Tibial nerve (tissue), 4 donors: ENCODE results near the gene MAGI2. TPM values are rescaled to one million over a fixed set of nuclear protein-coding genes. Genes with fewer than 3 reads are reported as not detected.

Source experiments
- DNase-seq, 2 donors: peaks; one replicate each; pipeline ENCODE4 v3.0.0-alpha.2; 2019; ENCODE audit warnings: low spot score in 2 of 2
- H3K27ac ChIP-seq, 4 donors: fragments of 200-600 bp; sonication (generic) in 3 of 4; one replicate each; pipeline ENCODE4 v1.5.1; 2017 to 2019; ENCODE audit warnings: mild to moderate bottlenecking in 1 of 4
- H3K27me3 ChIP-seq, 2 donors: fragments of 200-600 bp; sonication (generic) in 1 of 2; one replicate each; pipeline versions ENCODE4 v1.5.1 to v1.6.0; 2017 to 2019
- H3K36me3 ChIP-seq, 3 donors: fragments of 200-600 bp; sonication (generic); one replicate each; pipeline ENCODE4 v1.5.1; 2018 to 2019
- H3K4me1 ChIP-seq, 4 donors: fragments of 200-600 bp; sonication (generic) in 3 of 4; one replicate each; pipeline ENCODE4 v1.5.1; 2017 to 2019
- H3K4me3 ChIP-seq, 4 donors: fragments of 200-600 bp; sonication (generic) in 3 of 4; one replicate each; pipeline ENCODE4 v1.5.1; 2017 to 2019; ENCODE audit warnings: mild to moderate bottlenecking in 1 of 4, moderate library complexity in 1 of 4
- H3K9me3 ChIP-seq, 4 donors: fragments of 200-600 bp; sonication (generic) in 3 of 4; one replicate each; pipeline ENCODE4 v1.5.1; 2017 to 2019
- EP300 ChIP-seq, 2 donors: sonication (generic); formaldehyde crosslinking; IDR thresholded peaks; one replicate each; pipeline ENCODE4 v1.6.1; 2017; ENCODE audit warnings: antibody characterized with exemption in 2 of 2, mild to moderate bottlenecking in 1 of 2
- POLR2A ChIP-seq, 2 donors: fragments of 450-650 bp; IDR thresholded peaks; one replicate each; pipeline ENCODE4 v1.6.1; 2017; ENCODE audit warnings: antibody characterized with exemption in 2 of 2, mild to moderate bottlenecking in 2 of 2, moderate library complexity in 2 of 2
- WGBS, 2 donors: methylation state at CpG; one replicate each; pipeline ENCODE4 v1.1.5; 2018; 5-methylcytosine and 5-hydroxymethylcytosine counted together
- total RNA-seq, 4 donors: library from RNA; depleted of rRNA; stranded (reverse); fragments of >200 nt; gene quantifications; one replicate each; pipeline ENCODE4 v1.1.0, GENCODE V29; 2016
- TF ChIP-seq, protein P1 (sequence below), 5 experiments: fragments of 200-600 bp in 3 of 5; fragments of 450-650 bp in 2 of 5; sonication (generic) in 3 of 5; IDR thresholded peaks; one replicate each; pipeline ENCODE4 v1.5.1; 2016 to 2019; ENCODE audit warnings: antibody characterized with exemption in 5 of 5, mild to moderate bottlenecking in 3 of 5, moderate library complexity in 2 of 5

The MAGI2 gene
- total RNA-seq, 4 donors from 2014 or later = 33.6 to 58.2 (median 55.6) TPM

DNA sequence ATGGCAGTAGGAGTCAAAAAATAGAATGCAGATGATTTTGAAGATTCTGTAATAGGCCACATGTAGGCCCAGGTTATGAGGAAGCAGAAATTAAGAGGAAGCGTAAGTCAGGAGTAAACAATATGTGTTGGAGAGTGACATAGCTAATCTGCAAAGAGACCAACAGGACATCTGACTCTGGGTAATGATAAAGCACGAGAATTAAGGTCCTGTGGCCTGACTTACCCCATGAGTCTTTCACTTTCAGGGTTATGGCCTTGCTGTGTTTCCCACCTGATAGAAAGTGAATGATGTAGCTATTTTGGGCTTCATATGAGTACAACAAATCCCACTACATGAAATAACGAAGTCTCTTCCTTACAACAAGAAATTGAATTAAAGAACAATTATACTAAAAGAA is 393.0 kb downstream of the MAGI2 start:
- H3K4me1 ChIP-seq = peaks cover 0 to 4% (median 0%) of the 10 kb centered on the region in 4 donors

DNA sequence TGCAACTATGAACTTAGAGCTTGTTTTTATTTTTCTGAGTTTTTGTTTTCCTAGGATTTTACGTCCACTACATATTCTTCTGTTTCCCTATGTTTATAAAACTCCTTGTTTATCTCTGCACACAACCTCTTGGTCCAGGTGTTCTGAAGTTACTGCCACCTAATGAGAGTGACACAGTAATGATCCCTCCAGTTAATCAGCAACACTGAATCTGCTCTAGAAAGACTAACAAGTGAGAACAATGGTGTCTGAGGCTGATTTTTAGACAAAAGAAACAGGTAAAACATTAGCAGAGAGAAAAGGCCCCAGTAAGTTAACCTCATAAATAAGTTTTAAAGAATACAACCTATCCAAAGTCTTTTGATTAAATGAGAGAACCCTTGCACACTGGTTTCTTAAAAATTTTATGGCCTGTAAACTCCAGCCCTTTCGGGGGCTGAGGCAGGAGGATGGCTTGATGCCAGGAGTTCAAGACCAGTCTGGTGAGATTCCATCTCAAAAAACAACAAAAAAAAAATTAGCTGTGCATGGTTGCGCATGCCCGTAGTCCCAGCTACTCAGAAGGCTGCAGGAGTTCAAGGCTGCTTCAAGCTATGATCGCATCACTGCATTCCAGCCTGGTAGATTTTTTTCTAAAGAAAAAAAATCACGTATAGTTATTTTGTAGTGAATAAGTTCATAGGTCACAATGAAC is 397.6 kb downstream of the MAGI2 start:
- Histone ChIP-seq H3K27ac (no peak overlapping the region), H3K27me3 (no peaks in the 10 kb centered on the region), H3K4me3 (no peak overlapping the region), H3K36me3 (no peaks in the 10 kb centered on the region), H3K4me1 (peaks cover 0 to 4% (median 0%) of the 10 kb centered on the region in 4 donors), H3K9me3 (no peaks in the 10 kb centered on the region)
- DNase-seq = no peak
- TF ChIP-seq, protein P1, sequence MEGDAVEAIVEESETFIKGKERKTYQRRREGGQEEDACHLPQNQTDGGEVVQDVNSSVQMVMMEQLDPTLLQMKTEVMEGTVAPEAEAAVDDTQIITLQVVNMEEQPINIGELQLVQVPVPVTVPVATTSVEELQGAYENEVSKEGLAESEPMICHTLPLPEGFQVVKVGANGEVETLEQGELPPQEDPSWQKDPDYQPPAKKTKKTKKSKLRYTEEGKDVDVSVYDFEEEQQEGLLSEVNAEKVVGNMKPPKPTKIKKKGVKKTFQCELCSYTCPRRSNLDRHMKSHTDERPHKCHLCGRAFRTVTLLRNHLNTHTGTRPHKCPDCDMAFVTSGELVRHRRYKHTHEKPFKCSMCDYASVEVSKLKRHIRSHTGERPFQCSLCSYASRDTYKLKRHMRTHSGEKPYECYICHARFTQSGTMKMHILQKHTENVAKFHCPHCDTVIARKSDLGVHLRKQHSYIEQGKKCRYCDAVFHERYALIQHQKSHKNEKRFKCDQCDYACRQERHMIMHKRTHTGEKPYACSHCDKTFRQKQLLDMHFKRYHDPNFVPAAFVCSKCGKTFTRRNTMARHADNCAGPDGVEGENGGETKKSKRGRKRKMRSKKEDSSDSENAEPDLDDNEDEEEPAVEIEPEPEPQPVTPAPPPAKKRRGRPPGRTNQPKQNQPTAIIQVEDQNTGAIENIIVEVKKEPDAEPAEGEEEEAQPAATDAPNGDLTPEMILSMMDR (IDR thresholded peaks at IDR 0.05) = no peak
- TF ChIP-seq POLR2A (IDR thresholded peaks at IDR 0.05) (no peak), EP300 (IDR thresholded peaks at IDR 0.05) (no peak)
- 55 to 56% methylated on average over 6 of the region's 6 CpGs for WGBS, 2 donors

More for the DNA sequence above, 393.0 kb downstream of the MAGI2 start:
- no peak overlapping the region for H3K4me3 ChIP-seq
- H3K27me3 ChIP-seq = no peaks in the 10 kb centered on the region
- WGBS, 2 donors = 85% methylated on average over 3 of the region's 3 CpGs
- no peaks in the 10 kb centered on the region for H3K9me3 ChIP-seq
- no peak for DNase-seq
- TF ChIP-seq EP300 (IDR thresholded peaks at IDR 0.05) (no peak), POLR2A (IDR thresholded peaks at IDR 0.05) (no peak)
- TF ChIP-seq, protein P1 (IDR thresholded peaks at IDR 0.05) = no peak
- no peak overlapping the region for H3K27ac ChIP-seq
- no peaks in the 10 kb centered on the region for H3K36me3 ChIP-seq

DNA sequence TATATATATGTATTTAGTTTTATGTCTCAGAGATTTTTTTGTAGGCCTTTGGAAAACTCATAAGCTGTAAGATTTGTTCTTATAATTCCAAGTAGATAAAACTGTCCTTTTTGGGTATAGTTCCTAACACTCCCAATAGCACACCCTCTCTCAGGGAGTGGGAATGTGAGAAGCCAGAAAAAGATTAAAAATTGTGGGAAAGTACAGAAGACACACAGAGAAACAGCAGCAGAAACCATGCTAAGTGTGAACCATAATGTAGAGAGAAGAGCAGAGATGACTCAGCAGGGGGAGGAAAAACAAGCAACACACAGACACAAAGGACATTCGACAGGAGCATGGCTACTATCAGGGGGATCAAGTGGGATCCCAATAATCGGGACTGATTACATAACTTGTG is 401.6 kb downstream of the MAGI2 start:
- H3K4me1 ChIP-seq = peaks cover 0 to 4% (median 0%) of the 10 kb centered on the region in 4 donors
- H3K36me3 ChIP-seq = no peaks in the 10 kb centered on the region
- H3K4me3 ChIP-seq = no peak overlapping the region
- TF ChIP-seq POLR2A (IDR thresholded peaks at IDR 0.05) = no peak
- H3K27me3 ChIP-seq = no peaks in the 10 kb centered on the region
- WGBS, 2 donors = 78 to 83% methylated on average over 2 of the region's 2 CpGs
- H3K27ac ChIP-seq = no peak overlapping the region
- no peak for DNase-seq
- H3K9me3 ChIP-seq = no peaks in the 10 kb centered on the region

DNA sequence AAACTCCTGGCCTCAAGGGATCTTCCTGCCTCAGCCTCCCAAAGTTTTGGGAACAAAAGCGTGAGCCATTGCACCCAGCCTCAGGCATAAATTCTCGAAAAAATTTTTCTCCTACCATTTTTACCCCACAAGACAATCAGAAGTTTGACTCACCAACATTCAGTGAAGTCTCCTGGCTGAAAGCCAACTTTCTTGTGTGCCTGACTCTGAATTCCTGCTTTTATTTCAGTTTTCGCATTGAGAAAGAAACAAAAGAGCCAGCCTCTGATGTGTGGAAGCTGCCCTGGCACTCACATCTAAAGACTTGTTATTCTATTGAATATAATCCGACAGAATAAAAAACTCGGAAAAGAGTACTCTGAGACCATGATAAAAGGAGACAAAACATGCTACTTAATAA is 402.9 kb downstream of the MAGI2 start:
- Histone ChIP-seq H3K27me3 (no peaks in the 10 kb centered on the region), H3K4me3 (no peak overlapping the region), H3K4me1 (no peaks in the 10 kb centered on the region), H3K36me3 (no peaks in the 10 kb centered on the region), H3K27ac (no peak overlapping the region), H3K9me3 (no peaks in the 10 kb centered on the region)
- TF ChIP-seq, protein P1 (IDR thresholded peaks at IDR 0.05) = no peak
- TF ChIP-seq POLR2A (IDR thresholded peaks at IDR 0.05) = no peak
- no peak for TF ChIP-seq EP300 (IDR thresholded peaks at IDR 0.05)
- 43 to 53% methylated on average over 5 of the region's 5 CpGs for WGBS, 2 donors
- DNase-seq = no peak

DNA sequence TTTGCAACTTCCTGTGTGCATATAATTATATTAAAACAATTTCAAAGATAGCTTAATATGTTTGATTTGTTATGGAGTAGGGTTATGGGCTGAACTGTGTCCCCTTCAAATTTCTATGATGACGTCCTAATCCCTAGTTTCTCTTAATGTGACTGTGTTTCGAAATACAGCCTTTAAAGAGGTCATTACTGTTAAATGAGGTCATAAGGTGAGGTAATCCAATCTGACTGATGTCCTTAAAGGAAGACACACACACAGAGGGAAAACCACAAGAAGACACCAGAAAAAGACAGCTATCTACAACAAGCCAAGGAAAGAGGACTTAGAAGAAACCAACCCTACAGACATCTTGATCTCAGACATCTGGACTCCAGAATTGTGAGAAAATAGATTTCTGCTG is 407.4 kb downstream of the MAGI2 start:
- no peaks in the 10 kb centered on the region for H3K36me3 ChIP-seq
- no peak for TF ChIP-seq POLR2A (IDR thresholded peaks at IDR 0.05)
- TF ChIP-seq EP300 (IDR thresholded peaks at IDR 0.05) = no peak
- TF ChIP-seq, protein P1 (IDR thresholded peaks at IDR 0.05) = no peak
- DNase-seq = no peak
- no peaks in the 10 kb centered on the region for H3K4me1 ChIP-seq
- no peaks in the 10 kb centered on the region for H3K9me3 ChIP-seq
- H3K4me3 ChIP-seq = no peak overlapping the region
- 74 to 76% methylated on average over 2 of the region's 2 CpGs for WGBS, 2 donors
- H3K27me3 ChIP-seq = no peaks in the 10 kb centered on the region
- no peak overlapping the region for H3K27ac ChIP-seq
